NCI-H1048 (cell line): ENCODE measurements around the gene CMYA5.
"Not testable (repeated sequence)": the region's sequence is repeated elsewhere in the genome, so short reads cannot be mapped to it uniquely, and the experiment has no call there.

Source experiments
- DNase-seq: peaks from one replicate; lab custom pipeline; 2025; lab: John Stamatoyannopoulos, UW

CMYA5 gene

DNA sequence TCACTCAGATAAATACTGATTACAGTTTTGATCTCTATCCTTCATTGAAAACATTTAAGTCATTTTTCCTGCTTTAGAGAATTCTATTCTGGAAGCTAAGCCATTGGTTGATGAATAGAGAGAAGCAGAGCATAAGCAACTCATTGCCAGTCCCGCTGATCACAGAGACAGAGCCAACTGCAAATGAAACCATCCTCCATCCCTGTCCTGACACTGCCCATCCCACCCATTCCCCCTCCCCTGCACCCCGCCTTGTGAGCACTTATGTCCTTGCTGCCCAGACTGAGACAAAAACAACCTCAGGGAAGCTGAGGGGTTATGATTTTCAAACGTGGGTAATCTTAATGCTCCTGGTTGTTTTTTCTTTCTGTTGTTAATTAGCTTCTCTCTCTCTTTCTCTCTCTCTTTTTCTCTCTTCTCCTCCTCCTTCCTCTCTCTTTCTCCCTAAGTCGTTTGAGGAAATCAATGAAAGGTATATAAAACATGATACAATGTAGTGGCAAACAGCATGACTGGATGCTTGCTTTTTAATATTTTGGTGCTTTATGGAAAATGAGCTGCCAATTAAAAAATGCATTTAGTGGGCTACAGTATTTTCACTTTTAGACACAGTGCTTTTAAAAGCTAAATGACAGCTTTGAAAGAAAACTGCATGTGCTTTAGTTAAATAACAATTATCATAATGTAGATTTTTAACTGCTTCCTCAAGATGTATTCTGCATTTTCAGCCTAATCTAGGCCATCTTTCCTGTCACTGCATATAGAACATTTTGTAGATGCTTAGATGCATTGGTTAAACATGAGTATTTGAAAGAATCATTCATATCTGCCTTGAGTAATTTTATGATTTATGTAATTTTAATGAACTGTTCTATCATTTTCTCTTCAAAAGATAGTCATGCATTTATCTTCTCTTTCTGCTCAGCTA is 57.3 kb downstream of the CMYA5 start:
- DNase-seq: no peak

DNA sequence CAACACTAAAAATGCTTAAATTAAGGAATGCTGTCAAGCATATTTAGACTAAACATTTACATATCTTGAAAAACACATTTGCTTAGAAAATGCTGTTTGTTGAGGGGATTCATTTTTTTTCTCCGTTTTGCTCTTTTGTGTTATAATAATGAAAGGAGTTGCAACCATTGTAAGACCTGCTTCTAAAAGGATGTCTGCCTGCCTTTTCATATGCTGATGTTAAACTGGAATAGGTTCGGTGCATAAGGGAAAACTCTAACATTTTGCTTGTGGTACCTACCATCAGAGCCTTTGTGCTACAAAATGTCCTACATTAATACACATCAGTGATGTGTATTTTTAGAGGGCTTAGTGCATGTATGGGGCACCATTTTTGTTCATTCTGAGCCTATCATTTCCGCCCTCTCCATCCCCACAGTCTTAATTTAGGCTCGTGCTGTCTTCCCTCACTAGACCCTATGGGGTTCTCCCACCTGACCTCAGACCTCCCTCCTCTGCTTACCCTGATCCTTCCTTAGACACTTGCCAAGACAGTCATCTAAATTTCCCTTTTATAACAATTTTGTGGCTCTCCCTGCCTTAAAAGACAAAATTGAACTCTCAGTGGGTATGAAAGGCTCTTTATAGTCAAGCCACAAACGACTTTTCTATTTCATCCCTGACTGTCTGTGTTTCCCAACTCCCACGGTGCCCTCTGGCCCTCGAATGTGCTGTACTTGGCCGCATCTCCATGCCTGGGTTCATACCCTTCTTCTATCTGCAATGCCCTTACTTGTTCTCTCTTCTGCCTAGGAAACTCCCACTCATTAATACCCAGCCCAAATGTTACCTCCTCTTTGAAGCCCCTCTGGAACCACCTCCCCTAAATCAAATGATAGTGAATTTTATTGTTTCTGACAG is 61.2 kb downstream of the CMYA5 start:
- no peak for DNase-seq

DNA sequence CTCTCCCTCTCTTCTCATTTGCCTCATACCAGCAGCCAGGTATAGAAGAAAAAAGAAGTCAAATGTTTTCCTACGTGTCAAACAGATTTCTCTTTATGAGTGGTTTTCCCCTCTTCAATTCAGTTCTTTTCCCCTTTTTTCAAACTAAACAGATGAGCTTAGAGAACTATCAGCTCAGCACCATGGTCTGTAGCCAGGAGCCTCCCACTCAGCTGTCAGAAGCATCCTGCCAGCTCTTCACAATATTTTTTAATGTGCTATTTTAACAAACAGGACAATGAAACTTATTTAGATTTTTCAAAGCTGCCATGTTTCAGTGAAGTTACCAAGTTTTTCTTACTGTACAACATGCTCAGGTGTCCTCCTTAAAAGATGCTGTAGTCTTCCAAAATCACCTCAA is 63.5 kb downstream of the CMYA5 start:
- no peak for DNase-seq

DNA sequence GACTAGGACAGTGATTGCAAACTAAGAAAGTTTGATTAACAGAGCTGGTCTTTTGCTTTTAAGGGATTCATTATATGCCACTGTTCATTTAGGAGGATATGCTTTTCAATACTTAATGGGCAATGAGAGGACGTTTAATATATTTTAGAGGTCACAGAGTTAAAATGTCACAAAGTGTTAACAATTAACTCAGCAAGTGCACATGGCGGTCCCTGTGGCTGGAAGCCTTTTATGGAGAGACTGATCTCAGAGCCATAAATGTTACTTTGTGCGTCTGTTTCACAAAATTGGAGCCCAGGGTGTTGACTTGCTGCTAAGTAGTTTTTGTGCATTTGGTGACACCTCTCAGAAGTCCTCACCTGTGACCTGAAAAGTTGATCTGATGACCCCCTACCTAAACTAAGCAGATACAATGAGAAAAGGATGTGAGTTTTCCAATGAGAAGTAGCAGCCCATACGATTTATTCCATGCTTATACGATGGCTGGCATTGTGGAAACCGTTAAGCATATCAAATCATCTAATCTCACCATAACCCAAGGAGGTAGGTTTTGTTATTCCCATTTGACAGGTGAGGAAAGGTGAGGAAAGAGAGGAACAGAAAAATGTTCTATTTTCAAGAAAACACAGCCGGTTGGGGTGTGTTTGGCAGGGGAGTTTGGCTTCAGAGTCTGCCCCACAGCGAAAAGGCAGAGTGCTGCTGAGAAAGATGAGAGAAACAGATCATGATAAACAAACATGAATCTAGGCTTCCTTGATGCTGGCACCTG is 64.4 kb downstream of the CMYA5 start:
- no peak for DNase-seq

- no peak for DNase-seq
Observed at GRCh38 chr5:79754865-79755555, 65.4 kb downstream of the CMYA5 start.

DNA sequence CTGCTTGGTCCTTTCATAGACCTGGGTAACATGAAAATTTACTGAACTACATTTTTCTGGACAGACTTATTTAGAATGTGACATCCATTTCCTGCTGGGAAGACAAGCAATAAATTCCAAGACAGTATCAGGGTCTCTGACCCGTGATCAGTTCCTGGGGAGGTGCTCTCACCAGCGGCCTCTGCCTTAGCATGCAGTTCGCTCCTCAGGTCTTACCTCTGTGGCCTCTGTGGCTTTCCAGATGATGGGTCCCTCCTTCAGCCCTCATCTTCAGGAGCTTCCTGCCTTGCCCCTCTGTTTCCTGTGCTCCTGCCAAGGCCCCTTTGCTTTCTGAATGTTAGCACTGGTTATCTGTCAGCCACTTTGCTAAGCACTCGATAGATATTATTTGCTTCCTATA is 66.4 kb downstream of the CMYA5 start:
- DNase-seq: no peak

GRCh38 chr5:79759436-79759835 is 69.8 kb downstream of the CMYA5 start:
- DNase-seq: no peak

- DNase-seq: no peak
Observed at GRCh38 chr5:79759848-79760247, 70.2 kb downstream of the CMYA5 start.

- no peak for DNase-seq
Observed at GRCh38 chr5:79762929-79763328, 73.3 kb downstream of the CMYA5 start.

DNA sequence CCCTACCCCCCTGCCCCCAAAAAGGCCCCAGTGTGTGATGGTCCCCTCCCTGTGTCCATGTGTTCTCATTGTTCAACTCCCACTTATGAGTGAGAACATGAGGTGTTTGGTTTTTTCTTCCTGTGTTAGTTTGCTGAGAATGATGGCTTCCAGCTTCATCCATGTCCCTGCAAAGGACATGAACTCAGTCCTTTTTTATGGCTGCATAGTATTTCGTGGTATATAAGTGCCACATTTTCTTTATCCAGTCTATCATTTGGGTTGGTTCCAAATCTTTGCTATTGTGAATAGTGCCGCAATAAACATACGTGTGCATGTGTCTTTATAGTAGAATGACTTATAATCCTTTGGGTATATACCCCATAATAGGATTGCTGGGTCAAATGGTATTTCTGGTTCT is 74.5 kb downstream of the CMYA5 start:
- not testable (repeated sequence) for DNase-seq

GRCh38 chr5:79771387-79771786 is 81.8 kb downstream of the CMYA5 start:
- no peak for DNase-seq

- DNase-seq: no peak
Observed at GRCh38 chr5:79772651-79773050, 83.0 kb downstream of the CMYA5 start.

GRCh38 chr5:79773612-79774011 is 84.0 kb downstream of the CMYA5 start:
- DNase-seq: no peak

GRCh38 chr5:79774171-79774854 is 84.7 kb downstream of the CMYA5 start:
- no peak for DNase-seq

- no peak for DNase-seq
Observed at GRCh38 chr5:79774855-79775237, 85.2 kb downstream of the CMYA5 start.

GRCh38 chr5:79784741-79785140 is 95.1 kb downstream of the CMYA5 start:
- DNase-seq: not testable (repeated sequence)

DNA sequence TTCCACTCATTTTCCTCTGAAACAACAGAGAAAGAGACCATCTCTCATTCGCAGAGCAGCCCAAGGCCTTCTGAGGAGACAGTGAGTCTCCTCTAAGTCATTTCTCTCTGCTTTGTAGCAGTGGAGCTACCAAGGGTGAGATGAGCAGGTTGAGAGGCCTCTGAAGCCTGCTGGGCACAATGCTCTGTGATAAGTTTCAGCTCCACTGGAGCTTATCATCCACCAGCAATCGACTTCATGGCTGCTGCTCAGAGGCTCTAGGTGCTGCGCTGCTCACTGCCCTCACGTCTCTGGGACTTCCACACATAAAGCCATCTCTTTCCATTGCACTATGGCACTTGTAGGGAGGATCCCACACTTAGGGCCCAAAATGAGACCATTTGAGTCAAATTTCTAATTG is 96.3 kb downstream of the CMYA5 start:
- DNase-seq: no peak

DNA sequence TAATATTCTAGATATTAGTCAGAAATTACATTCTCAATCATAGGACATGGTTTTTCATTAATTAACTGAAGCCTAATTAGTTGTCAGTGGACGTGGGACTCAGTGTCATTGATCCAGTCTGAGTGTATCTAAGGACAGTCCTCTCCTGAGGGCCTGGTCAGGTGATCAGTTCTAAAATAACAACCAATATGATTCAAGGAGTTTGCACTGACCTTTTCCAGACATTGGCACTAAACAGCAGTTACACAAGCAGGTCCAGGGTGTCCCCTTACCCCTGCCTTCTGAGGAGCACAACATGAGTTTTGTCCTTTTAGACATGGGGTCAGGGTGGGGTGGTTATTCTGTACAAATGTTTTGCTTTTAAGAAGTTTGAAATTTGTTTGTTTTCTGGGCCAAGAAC is 97.8 kb downstream of the CMYA5 start:
- no peak for DNase-seq

DNA sequence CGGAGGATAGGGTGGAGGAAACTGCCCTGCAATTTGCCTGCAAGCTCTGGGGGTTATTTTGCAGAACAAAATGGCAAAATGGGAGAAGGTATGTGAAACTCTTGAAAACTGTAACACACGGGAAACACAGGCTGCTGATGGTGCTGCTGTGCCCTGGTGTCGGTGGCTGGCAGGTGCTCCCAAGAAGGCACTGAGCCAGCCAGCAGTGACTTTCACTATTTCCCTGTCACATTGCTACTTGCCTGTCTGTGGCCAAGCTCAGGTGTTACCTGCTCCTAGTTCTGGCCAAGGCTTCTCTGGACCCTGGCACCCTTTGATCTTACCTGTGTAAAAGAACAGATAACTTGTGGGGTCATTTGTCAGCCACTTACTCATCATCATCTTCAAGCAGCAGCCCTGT is 102.2 kb downstream of the CMYA5 start:
- DNase-seq: no peak

DNA sequence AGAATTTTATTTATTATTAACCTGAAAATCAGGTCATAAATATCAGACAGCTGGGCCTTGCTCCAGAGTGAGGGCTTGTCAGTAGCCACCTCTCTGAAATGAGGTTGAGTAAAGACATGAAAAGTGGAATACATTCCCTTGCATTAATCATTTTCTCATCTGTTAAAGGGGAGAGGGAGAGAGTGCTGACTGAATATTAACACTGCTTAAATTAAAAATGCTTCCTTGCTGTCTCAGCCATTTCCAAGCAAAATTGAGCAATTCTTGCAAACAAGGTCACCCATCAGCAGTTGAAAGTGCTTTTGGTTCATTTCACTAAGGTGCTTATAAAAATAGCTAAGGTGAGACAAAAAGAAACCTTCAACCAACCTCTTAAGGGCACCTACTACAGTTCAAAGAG is 102.8 kb downstream of the CMYA5 start:
- no peak for DNase-seq

DNA sequence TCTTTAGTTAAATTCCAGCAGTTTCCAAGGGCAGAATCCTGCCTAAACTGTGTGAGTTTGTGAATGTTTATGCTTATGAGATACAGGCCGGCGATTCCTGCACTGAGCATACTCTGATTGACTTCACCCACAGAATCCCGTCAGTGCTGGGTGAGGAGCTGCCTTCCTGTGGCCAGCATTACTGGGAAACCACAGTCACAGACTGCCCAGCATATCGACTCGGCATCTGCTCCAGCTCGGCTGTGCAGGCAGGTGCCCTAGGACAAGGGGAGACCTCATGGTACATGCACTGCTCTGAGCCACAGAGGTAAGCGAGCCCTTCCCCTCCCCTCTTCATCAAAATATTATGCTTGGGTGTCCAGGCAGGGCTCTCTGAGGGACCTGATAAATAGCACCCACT is 103.7 kb downstream of the CMYA5 start:
- DNase-seq: no peak
